ENCODE measurements around the gene GDF2.

GDF2 gene

GRCh38 chr10:47320812-47321211 is 1.4 kb upstream of the GDF2 start:
- in situ Hi-C loops (cut with MboI; ENCODE audit: low pct_unique_long_range_greater_than_20kb, low sequenced_read_pairs, unreplicated experiment), result no loop called here
- TF ChIP-seq, protein P1, sequence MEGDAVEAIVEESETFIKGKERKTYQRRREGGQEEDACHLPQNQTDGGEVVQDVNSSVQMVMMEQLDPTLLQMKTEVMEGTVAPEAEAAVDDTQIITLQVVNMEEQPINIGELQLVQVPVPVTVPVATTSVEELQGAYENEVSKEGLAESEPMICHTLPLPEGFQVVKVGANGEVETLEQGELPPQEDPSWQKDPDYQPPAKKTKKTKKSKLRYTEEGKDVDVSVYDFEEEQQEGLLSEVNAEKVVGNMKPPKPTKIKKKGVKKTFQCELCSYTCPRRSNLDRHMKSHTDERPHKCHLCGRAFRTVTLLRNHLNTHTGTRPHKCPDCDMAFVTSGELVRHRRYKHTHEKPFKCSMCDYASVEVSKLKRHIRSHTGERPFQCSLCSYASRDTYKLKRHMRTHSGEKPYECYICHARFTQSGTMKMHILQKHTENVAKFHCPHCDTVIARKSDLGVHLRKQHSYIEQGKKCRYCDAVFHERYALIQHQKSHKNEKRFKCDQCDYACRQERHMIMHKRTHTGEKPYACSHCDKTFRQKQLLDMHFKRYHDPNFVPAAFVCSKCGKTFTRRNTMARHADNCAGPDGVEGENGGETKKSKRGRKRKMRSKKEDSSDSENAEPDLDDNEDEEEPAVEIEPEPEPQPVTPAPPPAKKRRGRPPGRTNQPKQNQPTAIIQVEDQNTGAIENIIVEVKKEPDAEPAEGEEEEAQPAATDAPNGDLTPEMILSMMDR (IDR thresholded peaks at IDR 0.05; ENCODE audit: extremely low read depth, insufficient read depth, missing control alignments), result no peak
- DNase-seq (ENCODE audit: low spot score), result no peak

DNA sequence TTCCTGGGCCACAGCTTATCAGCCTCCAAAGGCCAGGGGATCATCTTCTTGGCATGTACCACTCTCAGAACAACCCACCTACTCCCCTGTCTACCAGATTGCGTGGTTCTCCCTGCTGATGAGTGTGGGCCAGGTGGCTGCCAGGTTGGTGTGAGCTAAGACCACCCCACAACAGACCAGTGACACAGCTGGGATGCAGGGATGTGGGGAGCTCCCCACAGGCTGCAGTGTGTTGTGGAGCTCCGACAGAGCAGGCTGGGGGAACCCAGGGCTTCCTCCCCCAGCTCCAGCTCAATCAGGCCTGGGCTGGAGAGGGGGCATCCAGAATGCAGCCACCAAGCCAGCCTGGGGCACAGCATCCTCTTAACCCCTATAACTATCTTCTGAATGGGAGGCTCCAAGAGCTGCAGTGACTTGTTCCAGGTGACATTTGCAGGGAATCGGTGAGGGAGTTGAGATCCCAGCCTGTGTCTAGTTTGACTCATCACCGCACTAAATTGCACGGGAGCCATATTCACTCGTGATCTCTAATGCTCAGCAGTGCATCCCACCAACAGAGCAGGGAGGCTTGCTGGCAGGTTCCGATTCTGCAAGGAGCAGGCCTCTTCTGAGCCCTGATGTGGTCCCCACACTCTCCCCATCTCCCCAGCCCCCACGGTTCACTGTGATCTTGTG is 596 bp upstream of the GDF2 start:
- in situ Hi-C loops (cut with MboI; ENCODE audit: low pct_unique_long_range_greater_than_20kb, low sequenced_read_pairs, unreplicated experiment), result no loop called here
- TF ChIP-seq, protein P1 (IDR thresholded peaks at IDR 0.05; ENCODE audit: extremely low read depth, insufficient read depth, missing control alignments), result no peak
- no peak for DNase-seq (ENCODE audit: low spot score)

- DNase-seq (ENCODE audit: low spot score), result no peak
- in situ Hi-C loops (cut with MboI; ENCODE audit: low pct_unique_long_range_greater_than_20kb, low sequenced_read_pairs, unreplicated experiment), result no loop called here
- TF ChIP-seq, protein P1 (IDR thresholded peaks at IDR 0.05; ENCODE audit: extremely low read depth, insufficient read depth, missing control alignments), result no peak
Observed at GRCh38 chr10:47323087-47323486, 833 bp downstream of the GDF2 start.

GRCh38 chr10:47323636-47324296 is 1.5 kb downstream of the GDF2 start:
- DNase-seq (ENCODE audit: low spot score), result no peak
- TF ChIP-seq, protein P1 (IDR thresholded peaks at IDR 0.05; ENCODE audit: extremely low read depth, insufficient read depth, missing control alignments), result no peak
- in situ Hi-C loops (cut with MboI; ENCODE audit: low pct_unique_long_range_greater_than_20kb, low sequenced_read_pairs, unreplicated experiment), result no loop called here

DNA sequence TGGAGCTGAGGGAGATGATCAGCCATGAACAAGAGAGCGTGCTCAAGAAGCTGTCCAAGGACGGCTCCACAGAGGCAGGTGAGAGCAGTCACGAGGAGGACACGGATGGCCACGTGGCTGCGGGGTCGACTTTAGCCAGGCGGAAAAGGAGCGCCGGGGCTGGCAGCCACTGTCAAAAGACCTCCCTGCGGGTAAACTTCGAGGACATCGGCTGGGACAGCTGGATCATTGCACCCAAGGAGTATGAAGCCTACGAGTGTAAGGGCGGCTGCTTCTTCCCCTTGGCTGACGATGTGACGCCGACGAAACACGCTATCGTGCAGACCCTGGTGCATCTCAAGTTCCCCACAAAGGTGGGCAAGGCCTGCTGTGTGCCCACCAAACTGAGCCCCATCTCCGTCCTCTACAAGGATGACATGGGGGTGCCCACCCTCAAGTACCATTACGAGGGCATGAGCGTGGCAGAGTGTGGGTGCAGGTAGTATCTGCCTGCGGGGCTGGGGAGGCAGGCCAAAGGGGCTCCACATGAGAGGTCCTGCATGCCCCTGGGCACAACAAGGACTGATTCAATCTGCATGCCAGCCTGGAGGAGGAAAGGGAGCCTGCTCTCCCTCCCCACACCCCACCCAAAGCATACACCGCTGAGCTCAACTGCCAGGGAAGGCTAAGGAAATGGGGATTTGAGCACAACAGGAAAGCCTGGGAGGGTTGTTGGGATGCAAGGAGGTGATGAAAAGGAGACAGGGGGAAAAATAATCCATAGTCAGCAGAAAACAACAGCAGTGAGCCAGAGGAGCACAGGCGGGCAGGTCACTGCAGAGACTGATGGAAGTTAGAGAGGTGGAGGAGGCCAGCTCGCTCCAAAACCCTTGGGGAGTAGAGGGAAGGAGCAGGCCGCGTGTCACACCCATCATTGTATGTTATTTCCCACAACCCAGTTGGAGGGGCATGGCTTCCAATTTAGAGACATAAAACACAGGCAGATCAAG is 3.3 kb downstream of the GDF2 start:
- DNase-seq (ENCODE audit: low spot score), result no peak
- in situ Hi-C loops (cut with MboI; ENCODE audit: low pct_unique_long_range_greater_than_20kb, low sequenced_read_pairs, unreplicated experiment), result no loop called here
- TF ChIP-seq, protein P1 (IDR thresholded peaks at IDR 0.05; ENCODE audit: extremely low read depth, insufficient read depth, missing control alignments), result no peak

DNA sequence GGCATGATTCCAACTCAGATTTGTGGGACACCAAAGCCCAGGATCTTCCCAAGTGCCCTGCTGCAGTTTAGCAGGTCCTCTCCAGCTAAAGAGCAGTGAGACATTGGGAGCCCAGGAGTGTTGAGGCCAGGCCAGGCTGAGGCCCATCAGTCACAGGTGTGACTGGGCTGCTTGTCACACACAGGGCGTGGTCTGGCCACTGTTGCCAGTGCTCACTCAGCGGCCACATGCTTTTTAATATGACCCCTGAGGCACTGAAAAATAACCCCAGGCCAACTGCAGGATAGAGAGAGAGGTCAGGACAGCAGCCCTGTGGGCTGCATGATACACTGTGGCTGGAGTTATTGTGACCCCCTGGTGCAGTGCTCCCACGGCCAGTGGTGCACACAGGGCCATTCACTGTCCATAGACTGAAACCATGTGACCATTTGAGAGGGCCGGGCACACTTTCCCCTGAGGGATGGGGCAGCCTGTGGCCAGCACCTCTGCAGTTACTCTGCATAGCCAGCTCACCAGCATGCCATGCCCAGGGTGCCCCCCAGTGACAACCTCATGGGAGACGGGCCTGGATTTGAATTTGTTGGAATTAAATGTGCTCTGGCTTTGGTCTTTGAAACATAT is 4.2 kb downstream of the GDF2 start:
- in situ Hi-C loops (cut with MboI; ENCODE audit: low pct_unique_long_range_greater_than_20kb, low sequenced_read_pairs, unreplicated experiment), result no loop called here
- TF ChIP-seq, protein P1 (IDR thresholded peaks at IDR 0.05; ENCODE audit: extremely low read depth, insufficient read depth, missing control alignments), result no peak
- DNase-seq (ENCODE audit: low spot score), result no peak
